Spleen (tissue), 7 donors: ENCODE data around the gene GLYATL1.

Source experiments
- POLR2A ChIP-seq, 3 donors: fragments of 450-650 bp; IDR thresholded peaks; one replicate each; pipeline ENCODE4 v1.5.1; 2017; ENCODE audit warnings: antibody characterized with exemption in 3 of 3, mild to moderate bottlenecking in 1 of 3
- TF ChIP-seq, protein P1 (sequence below), 11 experiments: fragments of 200-600 bp in 7 of 11; fragments of 450-650 bp in 4 of 11; sonication (generic) in 4 of 11; IDR thresholded peaks in 8 of 11; conservative IDR thresholded peaks in 3 of 11; 1 replicate in 7 of 11; 2 replicates in 4 of 11; pipeline versions ENCODE4 v1.4.0 to v1.8.0; 2016 to 2021; ENCODE audit warnings: antibody characterized with exemption in 11 of 11, inconsistent platforms in 4 of 11, mild to moderate bottlenecking in 1 of 11
- donor health status: DM: no; HTN: no; CAD: no; lungs with moderate emphysema.
- donor health status: DM: no; HTN: no; CAD: no.
- donor health status: DM: no; HTN: no; CAD: no.

DNA sequence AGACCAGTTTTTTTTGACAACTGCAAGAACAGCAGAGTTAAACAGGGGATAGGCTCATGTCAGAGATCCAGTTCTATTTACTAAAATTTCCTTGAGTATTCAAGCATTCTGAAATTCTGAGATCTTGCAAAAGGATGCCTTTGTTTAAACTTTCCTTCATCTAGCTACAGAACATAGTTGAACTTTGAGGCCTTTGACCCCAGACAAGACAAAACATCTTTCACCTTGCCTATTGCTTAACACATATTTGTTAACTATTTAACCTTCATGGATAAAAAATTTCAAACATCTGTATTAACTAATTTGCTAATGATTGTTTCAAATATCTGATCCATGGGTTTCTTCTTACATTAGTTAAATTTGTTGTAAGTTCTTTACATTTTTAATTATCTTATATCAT lies 38.2 kb downstream of the GLYATL1 start:
- TF ChIP-seq, protein P1, sequence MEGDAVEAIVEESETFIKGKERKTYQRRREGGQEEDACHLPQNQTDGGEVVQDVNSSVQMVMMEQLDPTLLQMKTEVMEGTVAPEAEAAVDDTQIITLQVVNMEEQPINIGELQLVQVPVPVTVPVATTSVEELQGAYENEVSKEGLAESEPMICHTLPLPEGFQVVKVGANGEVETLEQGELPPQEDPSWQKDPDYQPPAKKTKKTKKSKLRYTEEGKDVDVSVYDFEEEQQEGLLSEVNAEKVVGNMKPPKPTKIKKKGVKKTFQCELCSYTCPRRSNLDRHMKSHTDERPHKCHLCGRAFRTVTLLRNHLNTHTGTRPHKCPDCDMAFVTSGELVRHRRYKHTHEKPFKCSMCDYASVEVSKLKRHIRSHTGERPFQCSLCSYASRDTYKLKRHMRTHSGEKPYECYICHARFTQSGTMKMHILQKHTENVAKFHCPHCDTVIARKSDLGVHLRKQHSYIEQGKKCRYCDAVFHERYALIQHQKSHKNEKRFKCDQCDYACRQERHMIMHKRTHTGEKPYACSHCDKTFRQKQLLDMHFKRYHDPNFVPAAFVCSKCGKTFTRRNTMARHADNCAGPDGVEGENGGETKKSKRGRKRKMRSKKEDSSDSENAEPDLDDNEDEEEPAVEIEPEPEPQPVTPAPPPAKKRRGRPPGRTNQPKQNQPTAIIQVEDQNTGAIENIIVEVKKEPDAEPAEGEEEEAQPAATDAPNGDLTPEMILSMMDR (IDR thresholded peaks at IDR 0.05 in 8 of 11, conservative IDR thresholded peaks at IDR 0.05 in 3 of 11), result no peak
- no peak for TF ChIP-seq POLR2A (IDR thresholded peaks at IDR 0.05)
